Caco-2 (cell line): Measurements from ENCODE around the gene TMEM115. TPM values are rescaled to one million over a fixed set of nuclear protein-coding genes. Genes with fewer than 3 reads are reported as not detected.

Experiments
- BruUV-seq: library from RNA; stranded (reverse); fragments of 400-500 nt; replicated peaks from 2 replicates; lab custom pipeline; 2021; lab: Mats Ljungman, UMichigan
- CTCF ChIA-PET: fragments of 300-600 bp; sonication (Branson Sonifier 250); formaldehyde crosslinking; loops from one replicate; lab custom pipeline; 2022; ENCODE audit warnings: antibody characterized with exemption; lab: Charles Lee
- POLR2A ChIA-PET: fragments of 300-600 bp; sonication (Branson Sonifier 250); formaldehyde crosslinking; loops from one replicate; lab custom pipeline; 2022; ENCODE audit warnings: antibody characterized with exemption; lab: Charles Lee
- DNase-seq, 2 experiments: peaks; one replicate each; pipeline versions ENCODE4 v3.0.0 to v3.0.0-alpha.2; 2020 to 2022
- H3K27me3 ChIP-seq: replicated peaks from 2 replicates; pipeline ENCODE4 v1.6.0; 2011; ENCODE audit warnings: low read length; ENCODE audit not compliant: control insufficient read depth, insufficient read depth
- H3K36me3 ChIP-seq: 2 replicates; pipeline ENCODE4 v1.5.1; 2011; ENCODE audit warnings: low read length; ENCODE audit not compliant: control insufficient read depth, insufficient read depth
- H3K4me1 ChIP-seq: fragments of 250-450 bp; sonication (Bioruptor Pico); 2 replicates; pipeline ENCODE4 v1.5.1; 2020; ENCODE audit warnings: mild to moderate bottlenecking
- H3K4me3 ChIP-seq: 2 replicates; pipeline ENCODE4 v1.5.1; 2011; ENCODE audit warnings: low read depth, mild to moderate bottlenecking, control low read depth, low read length
- H3K9me3 ChIP-seq: fragments of 250-450 bp; sonication (Bioruptor Pico); 2 replicates; pipeline ENCODE4 v1.5.1; 2020; ENCODE audit warnings: mild to moderate bottlenecking, moderate library complexity
- H3K27ac Mint-ChIP-seq: one replicate; pipeline ENCODE4 v1.8.0; 2022; ENCODE audit warnings: mixed read lengths; ENCODE audit not compliant: unreplicated experiment
- H3K27me3 Mint-ChIP-seq: one replicate; pipeline ENCODE4 v1.8.0; 2022; ENCODE audit warnings: mixed read lengths; ENCODE audit not compliant: insufficient read depth, unreplicated experiment
- H3K36me3 Mint-ChIP-seq: one replicate; pipeline ENCODE4 v1.8.0; 2022; ENCODE audit warnings: mild to moderate bottlenecking, mixed read lengths; ENCODE audit not compliant: insufficient read depth, unreplicated experiment
- H3K4me1 Mint-ChIP-seq: one replicate; pipeline ENCODE4 v1.8.0; 2022; ENCODE audit warnings: low read depth, mixed read lengths; ENCODE audit not compliant: unreplicated experiment
- H3K4me3 Mint-ChIP-seq: one replicate; pipeline ENCODE4 v1.8.0; 2022; ENCODE audit warnings: mild to moderate bottlenecking, moderate library complexity, mixed read lengths; ENCODE audit not compliant: unreplicated experiment
- H3K9me3 Mint-ChIP-seq: one replicate; pipeline ENCODE4 v1.8.0; 2022; ENCODE audit warnings: mixed read lengths; ENCODE audit not compliant: unreplicated experiment
- CTCF ChIP-seq, 2 experiments: fragments of 200-600 bp in 1 of 2; IDR thresholded peaks; 1 replicate in 1 of 2; 2 replicates in 1 of 2; pipeline versions ENCODE4 v1.5.1 to v1.8.0; 2011 to 2022; ENCODE audit warnings: antibody characterized with exemption in 1 of 2, control low read depth in 1 of 2, inconsistent platforms in 1 of 2, low read depth in 1 of 2, low read length in 1 of 2, mild to moderate bottlenecking in 1 of 2, moderate library complexity in 1 of 2; ENCODE audit not compliant: insufficient read depth in 1 of 2, severe bottlenecking in 1 of 2, unreplicated experiment in 1 of 2
- intact Hi-C: fragments of 100-400 bp; cut with micrococcal nuclease; formaldehyde crosslinking; loops from one replicate; pipeline ENCODE4 v1.10.0; 2022; ENCODE audit not compliant: unreplicated experiment
- total RNA-seq: library from RNA; stranded (reverse); gene quantifications from 2 replicates; pipeline ENCODE4 v1.2.3, GENCODE V29; 2022

TMEM115 gene
- total RNA-seq, 1 experiment from 2014 or later, result 23.9 TPM

- peak overlapping the region; percentile 22 for H3K4me3 Mint-ChIP-seq
- Histone ChIP-seq H3K36me3 (peaks cover 6% of the 10 kb centered on the region), H3K9me3 (no peaks in the 10 kb centered on the region), H3K4me3 (no peak overlapping the region), H3K27me3 (no peaks in the 10 kb centered on the region), H3K4me1 (peaks cover 16% of the 10 kb centered on the region)
- TF ChIP-seq CTCF (IDR thresholded peaks at IDR 0.05; ENCODE audit: insufficient read depth in 1 of 2, low read depth in 1 of 2, low read length in 1 of 2, severe bottlenecking in 1 of 2, unreplicated experiment in 1 of 2), result no peak
- intact Hi-C loops, result no loop called here
- H3K27ac Mint-ChIP-seq, result no peak overlapping the region
- peaks cover 71% of the 10 kb centered on the region for H3K36me3 Mint-ChIP-seq
- BruUV-seq, result no TSS peak
- peaks cover 11% of the 10 kb centered on the region for H3K4me1 Mint-ChIP-seq
- ChIA-PET POLR2A (no interaction called here), CTCF (no interaction called here)
- H3K9me3 Mint-ChIP-seq, result no peaks in the 10 kb centered on the region
- DNase-seq, result no peak
- H3K27me3 Mint-ChIP-seq, result no peaks in the 10 kb centered on the region
Observed at GRCh38 chr3:50334339-50335075, 24.8 kb downstream of the TMEM115 start.

- peaks cover 16% of the 10 kb centered on the region for H3K4me1 ChIP-seq
- no peak for DNase-seq
- Mint-ChIP-seq H3K27me3 (no peaks in the 10 kb centered on the region), H3K9me3 (no peaks in the 10 kb centered on the region), H3K27ac (no peak overlapping the region), H3K4me3 (peak overlapping the region; percentile 22), H3K4me1 (peaks cover 6% of the 10 kb centered on the region), H3K36me3 (peaks cover 68% of the 10 kb centered on the region)
- TF ChIP-seq CTCF (IDR thresholded peaks at IDR 0.05; ENCODE audit: insufficient read depth in 1 of 2, low read depth in 1 of 2, low read length in 1 of 2, severe bottlenecking in 1 of 2, unreplicated experiment in 1 of 2), result no peak
- intact Hi-C loops, result no loop called here
- no peaks in the 10 kb centered on the region for H3K9me3 ChIP-seq
- peaks cover 6% of the 10 kb centered on the region for H3K36me3 ChIP-seq
- no peak overlapping the region for H3K4me3 ChIP-seq
- no peaks in the 10 kb centered on the region for H3K27me3 ChIP-seq
- no TSS peak for BruUV-seq
- CTCF ChIA-PET, result interaction anchor here (0.6 kb wide), 1 partner anchor 69 kb away, joined by 7 read pairs; no protein-coding TSS in a partner anchor
- POLR2A ChIA-PET, result no interaction called here
Observed at GRCh38 chr3:50333744-50334328, 25.5 kb downstream of the TMEM115 start.

GRCh38 chr3:50331364-50331907, 27.9 kb downstream of the TMEM115 start:
- no peak overlapping the region for H3K4me3 Mint-ChIP-seq
- peaks cover 77% of the 10 kb centered on the region for H3K36me3 Mint-ChIP-seq
- ChIA-PET CTCF (interaction anchor here (1.3 kb wide), 1 partner anchor 10 kb away, joined by 3 read pairs; no protein-coding TSS in a partner anchor), POLR2A (no interaction called here)
- no TSS peak for BruUV-seq
- no peaks in the 10 kb centered on the region for H3K27me3 Mint-ChIP-seq
- no peak overlapping the region for H3K27ac Mint-ChIP-seq
- Histone ChIP-seq H3K9me3 (no peaks in the 10 kb centered on the region), H3K4me3 (no peak overlapping the region), H3K27me3 (no peaks in the 10 kb centered on the region), H3K36me3 (peaks cover 6% of the 10 kb centered on the region), H3K4me1 (peaks cover 7% of the 10 kb centered on the region)
- DNase-seq, result no peak
- intact Hi-C loops, result no loop called here
- TF ChIP-seq CTCF (IDR thresholded peaks at IDR 0.05; ENCODE audit: insufficient read depth in 1 of 2, low read depth in 1 of 2, low read length in 1 of 2, severe bottlenecking in 1 of 2, unreplicated experiment in 1 of 2), result no peak
- H3K4me1 Mint-ChIP-seq, result no peaks in the 10 kb centered on the region
- no peaks in the 10 kb centered on the region for H3K9me3 Mint-ChIP-seq
